ENCODE results near the gene ST7. TPM values are rescaled to one million over a fixed set of nuclear protein-coding genes. Genes with fewer than 3 reads are reported as not detected.
"Not testable (repeated sequence)": the region's sequence is repeated elsewhere in the genome, so short reads cannot be mapped to it uniquely, and the experiment has no call there.

ST7 gene
- 18.6 and 26.5 TPM in 2 replicates for total RNA-seq (2014; rRNA removed; shearing (Covaris generic))

GRCh38 chr7:116953372-116953905 lies at the start of gene ST7:
ST7 (plus strand) TSS chr7:116953501; CDS start chr7:116953541, 40 bp downstream.
- DNase-seq (ENCODE audit: low read depth), result peak; percentile 90

- no peak for DNase-seq (ENCODE audit: low read depth)
These were observed 46.9 kb upstream of the ST7 start for GRCh38 chr7:116906391-116906790.

- DNase-seq (ENCODE audit: low read depth), result no peak
These were observed 42.9 kb upstream of the ST7 start for GRCh38 chr7:116910383-116910782.

- DNase-seq (ENCODE audit: low read depth), result no peak
These were observed 41.5 kb upstream of the ST7 start for GRCh38 chr7:116911801-116912200.

GRCh38 chr7:116912269-116912909 lies 40.9 kb upstream of the ST7 start:
- no peak for DNase-seq (ENCODE audit: low read depth)

GRCh38 chr7:116918704-116919103 lies 34.6 kb upstream of the ST7 start:
- DNase-seq (ENCODE audit: low read depth), result no peak

GRCh38 chr7:116920359-116920758 lies 32.9 kb upstream of the ST7 start:
- DNase-seq (ENCODE audit: low read depth), result no peak

- DNase-seq (ENCODE audit: low read depth), result no peak
These were observed 30.8 kb upstream of the ST7 start for GRCh38 chr7:116922545-116922944.

- no peak for DNase-seq (ENCODE audit: low read depth)
These were observed 28.6 kb upstream of the ST7 start for GRCh38 chr7:116924741-116925140.

- no peak for DNase-seq (ENCODE audit: low read depth)
These were observed 24.3 kb upstream of the ST7 start for GRCh38 chr7:116929021-116929420.

- peak; percentile 85 for DNase-seq (ENCODE audit: low read depth)
These were observed 23.1 kb upstream of the ST7 start for GRCh38 chr7:116929914-116930913.

- DNase-seq (ENCODE audit: low read depth), result no peak
These were observed 20.7 kb upstream of the ST7 start for GRCh38 chr7:116932566-116932965.

GRCh38 chr7:116933465-116933864 lies 19.8 kb upstream of the ST7 start:
- DNase-seq (ENCODE audit: low read depth), result no peak

- DNase-seq (ENCODE audit: low read depth), result no peak
These were observed 18.7 kb upstream of the ST7 start for GRCh38 chr7:116934580-116934979.

- DNase-seq (ENCODE audit: low read depth), result not testable (repeated sequence)
These were observed 16.5 kb upstream of the ST7 start for GRCh38 chr7:116936844-116937243.

GRCh38 chr7:116938678-116939077 lies 14.6 kb upstream of the ST7 start:
- DNase-seq (ENCODE audit: low read depth), result no peak

GRCh38 chr7:116940689-116941370 lies 12.5 kb upstream of the ST7 start:
- no peak for DNase-seq (ENCODE audit: low read depth)

- DNase-seq (ENCODE audit: low read depth), result no peak
These were observed 10.8 kb upstream of the ST7 start for GRCh38 chr7:116942504-116942903.

GRCh38 chr7:116948934-116949333 lies 4.4 kb upstream of the ST7 start:
- peak; percentile 33 for DNase-seq (ENCODE audit: low read depth)

GRCh38 chr7:116949941-116950801 lies 3.1 kb upstream of the ST7 start:
- no peak for DNase-seq (ENCODE audit: low read depth)

- DNase-seq (ENCODE audit: low read depth), result no peak
These were observed 2.4 kb upstream of the ST7 start for GRCh38 chr7:116950889-116951351.

All from Daoy (cell line).